ENCODE measurements around the gene RSF1. TPM values are rescaled to one million over a fixed set of nuclear protein-coding genes. Genes with fewer than 3 reads are reported as not detected.

RSF1 gene
- polyA plus RNA-seq, 1 donor (not counting 4 experiments of a cell fraction or from before 2014, with no cell fraction given), result 20.9 TPM

- H3K4me1 ChIP-seq (ENCODE audit: control insufficient read depth, extremely low read depth, insufficient read depth, low read length), result peaks cover 6% of the 10 kb centered on the region
- H3K9ac ChIP-seq (ENCODE audit: control insufficient read depth, extremely low read depth, insufficient read depth, low read length), result no peak overlapping the region
- DNase-seq (ENCODE audit: low read depth, low spot score) (no peak), FAIRE-seq (no peak)
- H3K9me1 ChIP-seq (ENCODE audit: control insufficient read depth, extremely low read depth, insufficient read depth, low read length), result no peaks in the 10 kb centered on the region
- peaks cover 17% of the 10 kb centered on the region for H3K79me2 ChIP-seq (ENCODE audit: control insufficient read depth, insufficient read depth, low read length)
- H3K9me3 ChIP-seq (ENCODE audit: control insufficient read depth, low read depth, low read length), result no peaks in the 10 kb centered on the region
- H3K27ac ChIP-seq (ENCODE audit: control insufficient read depth, insufficient read depth, low read length), result no peak overlapping the region
- no peak overlapping the region for H3K4me2 ChIP-seq (ENCODE audit: control insufficient read depth, extremely low read depth, insufficient read depth, low read depth, low read length)
- H3K36me3 ChIP-seq (ENCODE audit: control insufficient read depth in 2 of 2, extremely low read depth in 1 of 2, insufficient read depth in 2 of 2, low read length in 2 of 2), result no peaks in the 10 kb centered on the region
- peaks cover 5% of the 10 kb centered on the region for H4K20me1 ChIP-seq (ENCODE audit: control insufficient read depth, extremely low read depth, insufficient read depth, low read length)
- no peak for TF ChIP-seq CTCF (optimal IDR thresholded peaks at IDR 0.05 in 1 of 3, IDR thresholded peaks at IDR 0.05 in 1 of 3, conservative IDR thresholded peaks at IDR 0.05 in 1 of 3; ENCODE audit: extremely low read depth in 1 of 3, insufficient read depth in 2 of 3, low read length in 3 of 3)
- H2AFZ ChIP-seq (ENCODE audit: control insufficient read depth, low read length), result no peak overlapping the region
- dilution Hi-C loops (cut with MboI; ENCODE audit: extremely low pct_ligation_motif_present, low sequenced_read_pairs), result no loop called here
- H3K27me3 ChIP-seq (ENCODE audit: control insufficient read depth, extremely low read depth, insufficient read depth, low read length), result no peaks in the 10 kb centered on the region
- no peak overlapping the region for H3K4me3 ChIP-seq (ENCODE audit: control insufficient read depth in 2 of 3, extremely low read depth in 1 of 3, insufficient read depth in 2 of 3, low read depth in 1 of 3, low read length in 3 of 3)
Observed at GRCh38 chr11:77750394-77751156, 69.9 kb downstream of the RSF1 start.

DNA sequence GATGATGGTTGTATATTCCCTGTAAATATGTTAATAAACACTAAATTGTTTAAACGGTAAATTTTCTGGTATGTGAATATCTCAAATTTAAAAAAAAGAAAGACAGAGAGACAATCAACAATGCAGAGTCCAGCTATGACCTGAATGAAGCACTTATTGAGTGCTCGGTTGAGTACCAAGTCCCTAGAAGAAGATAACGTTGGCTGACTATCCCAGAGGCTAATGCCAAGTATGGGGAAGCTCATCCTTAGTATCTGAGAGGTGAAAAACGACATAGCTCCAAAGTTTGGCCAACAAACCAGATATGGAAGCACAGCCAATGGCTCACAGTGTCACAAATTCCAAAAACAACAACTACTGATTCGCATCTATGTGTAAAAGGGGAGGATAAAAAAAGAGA lies 71.3 kb downstream of the RSF1 start:
- H3K9ac ChIP-seq (ENCODE audit: control insufficient read depth, extremely low read depth, insufficient read depth, low read length), result no peak overlapping the region
- H3K27me3 ChIP-seq (ENCODE audit: control insufficient read depth, extremely low read depth, insufficient read depth, low read length), result no peaks in the 10 kb centered on the region
- H3K27ac ChIP-seq (ENCODE audit: control insufficient read depth, insufficient read depth, low read length), result no peak overlapping the region
- no peak for TF ChIP-seq CTCF (optimal IDR thresholded peaks at IDR 0.05 in 1 of 3, IDR thresholded peaks at IDR 0.05 in 1 of 3, conservative IDR thresholded peaks at IDR 0.05 in 1 of 3; ENCODE audit: extremely low read depth in 1 of 3, insufficient read depth in 2 of 3, low read length in 3 of 3)
- TF ChIP-seq EZH2 (IDR thresholded peaks at IDR 0.05; ENCODE audit: low read length), result no peak
- H3K4me2 ChIP-seq (ENCODE audit: control insufficient read depth, extremely low read depth, insufficient read depth, low read depth, low read length), result no peak overlapping the region
- no peak overlapping the region for H3K4me3 ChIP-seq (ENCODE audit: control insufficient read depth in 2 of 3, extremely low read depth in 1 of 3, insufficient read depth in 2 of 3, low read depth in 1 of 3, low read length in 3 of 3)
- H4K20me1 ChIP-seq (ENCODE audit: control insufficient read depth, extremely low read depth, insufficient read depth, low read length), result peaks cover 5% of the 10 kb centered on the region
- FAIRE-seq (no peak), DNase-seq (ENCODE audit: low read depth, low spot score) (no peak)
- H3K9me3 ChIP-seq (ENCODE audit: control insufficient read depth, low read depth, low read length), result no peaks in the 10 kb centered on the region
- dilution Hi-C loops (cut with MboI; ENCODE audit: extremely low pct_ligation_motif_present, low sequenced_read_pairs), result no loop called here
- no peaks in the 10 kb centered on the region for H3K36me3 ChIP-seq (ENCODE audit: control insufficient read depth in 2 of 2, extremely low read depth in 1 of 2, insufficient read depth in 2 of 2, low read length in 2 of 2)
- no peak overlapping the region for H2AFZ ChIP-seq (ENCODE audit: control insufficient read depth, low read length)
- peaks cover 17% of the 10 kb centered on the region for H3K79me2 ChIP-seq (ENCODE audit: control insufficient read depth, insufficient read depth, low read length)
- H3K9me1 ChIP-seq (ENCODE audit: control insufficient read depth, extremely low read depth, insufficient read depth, low read length), result no peaks in the 10 kb centered on the region
- peaks cover 6% of the 10 kb centered on the region for H3K4me1 ChIP-seq (ENCODE audit: control insufficient read depth, extremely low read depth, insufficient read depth, low read length)
